ENCODE measurements around the gene NUDT1.

NUDT1 gene

DNA sequence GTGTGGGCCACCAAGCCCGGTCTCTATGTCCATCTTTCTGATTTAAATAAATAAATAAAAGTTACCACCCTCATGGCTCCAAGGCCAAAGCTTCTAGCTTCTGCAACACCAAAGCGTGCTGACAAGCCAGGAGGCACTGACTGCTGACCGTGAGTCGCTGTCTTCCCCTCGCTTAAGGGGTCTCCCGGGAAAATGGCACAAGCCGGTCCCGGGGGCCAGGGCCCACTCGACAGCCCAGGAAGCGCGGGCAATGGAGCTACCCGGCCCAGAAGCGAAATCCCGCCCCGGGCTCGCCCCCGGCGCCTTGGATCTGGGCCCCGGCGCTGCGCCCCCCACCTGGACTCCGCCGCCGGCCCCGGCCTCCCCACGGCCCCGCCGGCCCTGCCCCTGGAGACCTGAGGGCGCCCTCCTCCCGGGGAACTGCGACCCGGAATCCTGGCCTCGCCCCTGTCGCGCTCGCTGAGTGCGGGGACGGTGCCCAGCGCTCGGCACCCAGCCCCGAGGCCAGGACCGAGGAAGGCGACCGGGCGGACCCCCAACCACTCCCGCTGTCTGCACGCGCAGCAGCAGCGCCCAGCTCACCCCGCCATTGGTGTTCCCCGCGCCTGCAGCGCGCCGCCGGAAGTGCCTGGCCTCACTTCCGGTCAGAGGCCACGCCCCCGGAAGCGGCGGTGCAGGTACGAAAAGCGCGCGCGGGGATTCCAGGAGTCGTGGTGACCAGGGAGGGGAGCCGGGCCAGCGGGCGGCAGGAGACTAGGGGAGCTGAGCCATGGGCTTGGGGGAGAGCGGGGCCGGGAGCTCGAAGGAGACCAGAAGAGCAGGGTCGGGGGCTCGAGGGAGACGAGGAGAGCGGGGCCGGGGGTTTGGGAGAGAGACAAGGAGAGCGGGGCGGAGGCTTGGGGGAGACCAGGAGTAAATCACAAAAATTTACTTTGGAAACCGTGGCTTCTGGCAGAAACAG, at the start of gene NUDT1, which contains the start of gene MRM2:
TSS of gene NUDT1 (plus strand) at position 647 of the 961 bp plus-strand sequence. CDS start 2,349 bp downstream, outside the sequence.
TSS of gene MRM2 (minus strand) at position 626 of the 961 bp plus-strand sequence. CDS start at position 590, 36 bp downstream.
- H3K27me3 ChIP-seq (ENCODE audit: control insufficient read depth, low read length) = no peaks in the 10 kb centered on the region
- peak within 1 kb of the TSS; percentile 58 for H3K27ac ChIP-seq (ENCODE audit: low read depth, low read length)
- H3K4me2 ChIP-seq (ENCODE audit: low read length) = peak within 1 kb of the TSS; percentile 90
- peaks cover 33% of the 10 kb centered on the region for H3F3A ChIP-seq (ENCODE audit: control insufficient read depth, insufficient read depth)
- peak within 1 kb of the TSS; percentile 85 for H3K4me3 ChIP-seq (ENCODE audit: low read length)
- H3K9me2 ChIP-seq (replicated peaks; ENCODE audit: control insufficient read depth, low read length) = no peaks in the 10 kb centered on the region
- H4K20me1 ChIP-seq (ENCODE audit: control insufficient read depth, insufficient read depth, low read depth, low read length) = no peaks in the 10 kb centered on the region
- peaks cover 65% of the 10 kb centered on the region for H3K79me2 ChIP-seq (ENCODE audit: control insufficient read depth, low read length)
- H3K36me3 ChIP-seq (ENCODE audit: control insufficient read depth, low read length) = peaks cover 58% of the 10 kb centered on the region
- peaks cover 77% of the 10 kb centered on the region for H3K4me1 ChIP-seq (ENCODE audit: control insufficient read depth, low read length)
- TF ChIP-seq, protein P1, sequence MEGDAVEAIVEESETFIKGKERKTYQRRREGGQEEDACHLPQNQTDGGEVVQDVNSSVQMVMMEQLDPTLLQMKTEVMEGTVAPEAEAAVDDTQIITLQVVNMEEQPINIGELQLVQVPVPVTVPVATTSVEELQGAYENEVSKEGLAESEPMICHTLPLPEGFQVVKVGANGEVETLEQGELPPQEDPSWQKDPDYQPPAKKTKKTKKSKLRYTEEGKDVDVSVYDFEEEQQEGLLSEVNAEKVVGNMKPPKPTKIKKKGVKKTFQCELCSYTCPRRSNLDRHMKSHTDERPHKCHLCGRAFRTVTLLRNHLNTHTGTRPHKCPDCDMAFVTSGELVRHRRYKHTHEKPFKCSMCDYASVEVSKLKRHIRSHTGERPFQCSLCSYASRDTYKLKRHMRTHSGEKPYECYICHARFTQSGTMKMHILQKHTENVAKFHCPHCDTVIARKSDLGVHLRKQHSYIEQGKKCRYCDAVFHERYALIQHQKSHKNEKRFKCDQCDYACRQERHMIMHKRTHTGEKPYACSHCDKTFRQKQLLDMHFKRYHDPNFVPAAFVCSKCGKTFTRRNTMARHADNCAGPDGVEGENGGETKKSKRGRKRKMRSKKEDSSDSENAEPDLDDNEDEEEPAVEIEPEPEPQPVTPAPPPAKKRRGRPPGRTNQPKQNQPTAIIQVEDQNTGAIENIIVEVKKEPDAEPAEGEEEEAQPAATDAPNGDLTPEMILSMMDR (IDR thresholded peaks at IDR 0.05; ENCODE audit: low read depth, low read length, poor library complexity, severe bottlenecking) = peak; percentile 30
- no peak for TF ChIP-seq EZH2phosphoT487 (IDR thresholded peaks at IDR 0.05; ENCODE audit: borderline replicate concordance, low read length)
- H3K9me3 ChIP-seq (ENCODE audit: control insufficient read depth, insufficient read depth, low read length) = no peaks in the 10 kb centered on the region

DNA sequence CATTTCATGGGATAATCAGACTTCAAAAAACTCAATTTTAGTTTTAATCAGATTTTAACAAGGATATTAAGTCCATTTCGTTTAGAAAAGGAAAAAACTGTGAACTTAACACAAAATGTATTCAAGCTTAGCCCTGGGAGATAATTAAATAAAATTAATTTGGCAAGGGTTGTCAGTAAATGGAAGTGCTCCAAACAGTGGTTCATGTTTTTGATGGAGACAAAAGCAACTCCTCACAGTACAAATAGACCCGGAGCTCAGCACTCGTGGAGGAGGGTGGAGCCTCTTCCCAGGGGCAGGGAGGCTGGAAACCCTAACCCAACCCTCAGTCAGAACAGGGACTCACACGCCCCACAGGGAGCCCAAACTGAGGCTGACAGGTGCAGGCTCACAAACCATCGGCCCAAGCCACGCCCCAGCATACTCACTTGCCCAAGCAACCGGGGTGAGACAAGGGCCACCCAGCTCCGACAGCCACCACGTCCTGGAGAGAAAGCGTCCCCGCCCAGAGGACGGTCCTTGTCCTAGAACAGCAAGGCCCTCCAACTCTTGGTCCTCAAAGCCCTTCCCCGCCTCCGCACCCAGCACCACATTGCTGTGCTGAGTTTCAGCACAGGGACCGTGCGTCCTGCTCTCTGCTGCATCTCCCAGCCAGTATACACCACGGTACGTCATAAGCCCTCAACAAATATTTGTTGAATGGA, 49.0 kb upstream of the NUDT1 start:
- Histone ChIP-seq H3F3A (ENCODE audit: control insufficient read depth, insufficient read depth) (no peaks in the 10 kb centered on the region), H3K4me3 (ENCODE audit: low read length) (no peak overlapping the region), H4K20me1 (ENCODE audit: control insufficient read depth, insufficient read depth, low read depth, low read length) (no peaks in the 10 kb centered on the region), H3K9me3 (ENCODE audit: control insufficient read depth, insufficient read depth, low read length) (peaks cover 28% of the 10 kb centered on the region), H3K4me2 (ENCODE audit: low read length) (no peak overlapping the region), H3K9me2 (replicated peaks; ENCODE audit: control insufficient read depth, low read length) (no peaks in the 10 kb centered on the region), H3K27ac (ENCODE audit: low read depth, low read length) (no peak overlapping the region), H3K4me1 (ENCODE audit: control insufficient read depth, low read length) (no peaks in the 10 kb centered on the region), H3K36me3 (ENCODE audit: control insufficient read depth, low read length) (peaks cover 72% of the 10 kb centered on the region), H3K79me2 (ENCODE audit: control insufficient read depth, low read length) (peaks cover 47% of the 10 kb centered on the region), H3K27me3 (ENCODE audit: control insufficient read depth, low read length) (no peaks in the 10 kb centered on the region)
- TF ChIP-seq EZH2phosphoT487 (IDR thresholded peaks at IDR 0.05; ENCODE audit: borderline replicate concordance, low read length) = no peak
- TF ChIP-seq, protein P1 (IDR thresholded peaks at IDR 0.05; ENCODE audit: low read depth, low read length, poor library complexity, severe bottlenecking) = no peak

DNA sequence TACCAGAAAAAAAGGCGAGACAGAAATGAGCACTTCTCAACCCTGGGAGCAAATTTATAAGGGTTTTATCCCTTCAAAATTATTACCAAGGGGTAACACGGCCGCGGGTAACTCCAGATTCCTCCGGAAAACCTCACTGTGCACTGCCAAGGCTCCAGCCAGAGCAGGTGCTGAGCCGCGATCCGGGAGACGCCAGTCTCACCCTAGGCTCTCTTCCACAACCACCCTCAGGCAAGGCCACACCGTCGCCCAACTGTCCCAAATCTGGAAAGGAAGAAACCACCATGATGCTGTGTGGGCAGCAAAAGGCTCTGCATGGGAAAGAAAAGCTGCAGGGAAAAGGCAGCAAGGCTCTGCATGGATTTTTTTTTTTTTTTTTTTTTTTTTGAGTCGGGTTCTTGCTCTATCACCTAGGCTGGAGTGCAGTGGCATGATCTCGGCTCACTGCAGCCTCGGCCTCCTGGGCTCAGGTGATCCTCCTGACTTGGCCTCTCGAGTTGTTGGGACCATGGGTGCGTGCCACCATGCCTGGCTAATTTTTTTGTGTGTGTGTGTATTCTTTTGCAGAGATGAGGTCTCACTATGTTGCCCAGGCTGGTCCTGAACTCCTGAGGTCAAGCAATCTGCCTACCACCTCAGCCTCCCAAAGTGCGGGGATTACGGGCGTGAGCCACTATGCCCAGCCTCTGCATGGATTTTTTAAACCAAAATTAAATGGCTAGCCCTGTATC, 48.3 kb upstream of the NUDT1 start:
- H3K4me2 ChIP-seq (ENCODE audit: low read length) = no peak overlapping the region
- H3K9me3 ChIP-seq (ENCODE audit: control insufficient read depth, insufficient read depth, low read length) = peaks cover 34% of the 10 kb centered on the region
- H3K27me3 ChIP-seq (ENCODE audit: control insufficient read depth, low read length) = no peaks in the 10 kb centered on the region
- peaks cover 46% of the 10 kb centered on the region for H3K79me2 ChIP-seq (ENCODE audit: control insufficient read depth, low read length)
- no peak overlapping the region for H3K4me3 ChIP-seq (ENCODE audit: low read length)
- no peaks in the 10 kb centered on the region for H4K20me1 ChIP-seq (ENCODE audit: control insufficient read depth, insufficient read depth, low read depth, low read length)
- no peaks in the 10 kb centered on the region for H3K4me1 ChIP-seq (ENCODE audit: control insufficient read depth, low read length)
- H3K27ac ChIP-seq (ENCODE audit: low read depth, low read length) = no peak overlapping the region
- peaks cover 72% of the 10 kb centered on the region for H3K36me3 ChIP-seq (ENCODE audit: control insufficient read depth, low read length)
- no peaks in the 10 kb centered on the region for H3K9me2 ChIP-seq (replicated peaks; ENCODE audit: control insufficient read depth, low read length)
- no peak for TF ChIP-seq EZH2phosphoT487 (IDR thresholded peaks at IDR 0.05; ENCODE audit: borderline replicate concordance, low read length)
- TF ChIP-seq, protein P1 (IDR thresholded peaks at IDR 0.05; ENCODE audit: low read depth, low read length, poor library complexity, severe bottlenecking) = no peak
- H3F3A ChIP-seq (ENCODE audit: control insufficient read depth, insufficient read depth) = no peaks in the 10 kb centered on the region

Data from DOHH2 (cell line).